Measurements from ENCODE around the gene AK4. TPM values are rescaled to one million over a fixed set of nuclear protein-coding genes. Genes with fewer than 3 reads are reported as not detected.
A peak's percentile ranks its signal among the peaks of the same experiment; 100 is the strongest.

Gene AK4
- total RNA-seq, 1 donor from 2014 or later = 39.7 TPM

DNA sequence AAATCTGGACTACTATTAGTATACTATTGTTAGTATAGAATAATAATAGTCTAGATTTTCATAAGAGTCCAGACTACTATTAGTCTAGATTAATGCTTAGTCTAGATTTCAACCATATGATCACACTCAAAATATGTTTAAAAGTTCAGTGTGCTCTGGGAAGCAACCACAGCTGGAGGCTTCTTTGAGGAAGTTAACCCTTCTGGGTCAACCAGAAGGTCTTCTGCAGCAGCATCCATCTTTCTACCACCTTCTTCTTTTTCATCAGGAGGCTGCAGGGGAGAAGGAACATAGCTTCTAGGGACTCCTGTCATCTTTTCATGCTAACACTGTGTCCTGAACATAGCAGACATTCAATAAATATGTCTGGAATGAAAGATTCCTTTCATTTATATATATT, 110.1 kb downstream of the AK4 start:
- Mint-ChIP-seq H3K27me3 (ENCODE audit: unreplicated experiment) (peaks cover 8% of the 10 kb centered on the region), H3K27ac (ENCODE audit: unreplicated experiment) (no peak overlapping the region), H3K36me3 (ENCODE audit: low read depth, unreplicated experiment) (peaks cover 4% of the 10 kb centered on the region), H3K9me3 (ENCODE audit: unreplicated experiment) (no peaks in the 10 kb centered on the region), H3K4me3 (ENCODE audit: unreplicated experiment) (no peak overlapping the region), H3K4me1 (ENCODE audit: unreplicated experiment) (peaks cover 16% of the 10 kb centered on the region)
- DNase-seq (ENCODE audit: low spot score) = no peak
- TF ChIP-seq, protein P1, sequence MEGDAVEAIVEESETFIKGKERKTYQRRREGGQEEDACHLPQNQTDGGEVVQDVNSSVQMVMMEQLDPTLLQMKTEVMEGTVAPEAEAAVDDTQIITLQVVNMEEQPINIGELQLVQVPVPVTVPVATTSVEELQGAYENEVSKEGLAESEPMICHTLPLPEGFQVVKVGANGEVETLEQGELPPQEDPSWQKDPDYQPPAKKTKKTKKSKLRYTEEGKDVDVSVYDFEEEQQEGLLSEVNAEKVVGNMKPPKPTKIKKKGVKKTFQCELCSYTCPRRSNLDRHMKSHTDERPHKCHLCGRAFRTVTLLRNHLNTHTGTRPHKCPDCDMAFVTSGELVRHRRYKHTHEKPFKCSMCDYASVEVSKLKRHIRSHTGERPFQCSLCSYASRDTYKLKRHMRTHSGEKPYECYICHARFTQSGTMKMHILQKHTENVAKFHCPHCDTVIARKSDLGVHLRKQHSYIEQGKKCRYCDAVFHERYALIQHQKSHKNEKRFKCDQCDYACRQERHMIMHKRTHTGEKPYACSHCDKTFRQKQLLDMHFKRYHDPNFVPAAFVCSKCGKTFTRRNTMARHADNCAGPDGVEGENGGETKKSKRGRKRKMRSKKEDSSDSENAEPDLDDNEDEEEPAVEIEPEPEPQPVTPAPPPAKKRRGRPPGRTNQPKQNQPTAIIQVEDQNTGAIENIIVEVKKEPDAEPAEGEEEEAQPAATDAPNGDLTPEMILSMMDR (IDR thresholded peaks at IDR 0.05; ENCODE audit: unreplicated experiment) = no peak

DNA sequence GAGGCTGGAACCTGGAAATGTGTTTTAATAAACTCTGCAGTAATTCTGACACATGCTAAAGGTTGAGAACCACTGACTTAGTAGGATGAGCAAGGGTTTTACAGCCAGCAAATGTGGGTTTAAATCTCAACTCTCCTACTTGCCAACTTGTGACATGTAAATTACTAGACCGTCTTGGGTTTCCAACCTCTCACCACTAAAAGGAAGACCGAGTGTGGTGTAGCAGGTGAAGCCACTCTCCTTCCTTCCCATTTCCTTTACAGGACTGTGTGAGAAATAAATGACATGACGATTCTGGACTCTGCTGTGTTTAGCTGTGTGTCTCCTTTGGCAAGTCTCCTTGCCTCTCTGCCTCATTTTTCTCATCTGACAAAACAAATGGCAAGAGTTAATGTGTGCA, 111.8 kb downstream of the AK4 start:
- Mint-ChIP-seq H3K27ac (ENCODE audit: unreplicated experiment) (no peak overlapping the region), H3K4me3 (ENCODE audit: unreplicated experiment) (no peak overlapping the region), H3K36me3 (ENCODE audit: low read depth, unreplicated experiment) (no peaks in the 10 kb centered on the region), H3K9me3 (ENCODE audit: unreplicated experiment) (no peaks in the 10 kb centered on the region), H3K4me1 (ENCODE audit: unreplicated experiment) (peaks cover 17% of the 10 kb centered on the region), H3K27me3 (ENCODE audit: unreplicated experiment) (peaks cover 4% of the 10 kb centered on the region)
- TF ChIP-seq, protein P1 (IDR thresholded peaks at IDR 0.05; ENCODE audit: unreplicated experiment) = no peak
- DNase-seq (ENCODE audit: low spot score) = no peak

DNA sequence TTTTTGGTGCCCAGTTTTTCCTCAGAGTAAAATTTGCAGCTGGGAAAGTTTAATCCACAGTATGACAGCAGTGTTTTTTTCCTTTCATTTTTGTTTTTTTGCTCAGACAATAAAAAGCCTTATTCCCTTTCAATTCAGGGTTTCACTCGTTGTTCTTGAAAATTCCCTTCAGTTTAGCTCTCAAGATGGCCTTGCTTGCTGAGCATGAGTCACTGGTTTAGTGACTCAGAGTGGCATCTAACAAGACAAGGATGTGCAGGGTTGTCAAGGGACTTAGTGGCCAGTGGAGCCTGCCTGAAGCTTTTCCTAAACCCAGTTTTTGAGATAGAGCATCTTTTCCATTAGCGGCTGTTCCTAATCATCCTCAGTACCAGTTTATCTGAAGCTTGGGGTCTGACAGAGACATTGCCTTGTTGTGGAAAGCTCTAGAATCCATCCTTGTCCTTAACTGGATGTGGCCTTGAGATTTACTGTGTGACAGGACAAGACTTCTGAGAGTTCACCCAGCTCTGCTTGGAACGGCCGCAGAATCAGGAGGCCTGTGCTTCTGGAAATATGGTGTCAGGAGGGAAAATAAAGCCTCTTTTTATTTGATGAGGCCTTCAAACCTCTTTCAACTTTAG, 113.0 kb downstream of the AK4 start:
- Mint-ChIP-seq H3K36me3 (ENCODE audit: low read depth, unreplicated experiment) (no peaks in the 10 kb centered on the region), H3K4me1 (ENCODE audit: unreplicated experiment) (peaks cover 10% of the 10 kb centered on the region), H3K4me3 (ENCODE audit: unreplicated experiment) (no peak overlapping the region), H3K27ac (ENCODE audit: unreplicated experiment) (no peak overlapping the region), H3K9me3 (ENCODE audit: unreplicated experiment) (no peaks in the 10 kb centered on the region), H3K27me3 (ENCODE audit: unreplicated experiment) (no peaks in the 10 kb centered on the region)
- DNase-seq (ENCODE audit: low spot score) = no peak
- TF ChIP-seq, protein P1 (IDR thresholded peaks at IDR 0.05; ENCODE audit: unreplicated experiment) = no peak

DNA sequence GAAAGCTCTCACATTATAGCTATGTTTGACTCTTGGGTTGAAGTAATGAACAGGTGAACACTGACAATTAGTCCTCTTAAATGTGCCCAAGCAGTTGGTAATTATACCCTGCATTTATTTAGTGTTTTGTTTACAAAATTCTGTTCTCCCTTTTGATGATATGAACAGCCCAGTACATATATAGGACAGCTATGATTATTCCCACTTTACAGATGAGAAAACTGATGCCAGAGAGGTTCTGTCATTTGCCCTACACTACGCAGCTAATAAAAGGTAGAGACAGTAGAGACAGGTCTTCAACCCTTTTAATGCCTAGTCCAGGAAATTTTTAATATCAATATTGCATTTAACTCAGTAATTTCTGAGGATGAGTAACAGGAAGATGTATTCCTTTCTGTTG, 115.3 kb downstream of the AK4 start:
- peaks cover 6% of the 10 kb centered on the region for H3K4me1 Mint-ChIP-seq (ENCODE audit: unreplicated experiment)
- no peak for DNase-seq (ENCODE audit: low spot score)
- H3K36me3 Mint-ChIP-seq (ENCODE audit: low read depth, unreplicated experiment) = no peaks in the 10 kb centered on the region
- no peak overlapping the region for H3K4me3 Mint-ChIP-seq (ENCODE audit: unreplicated experiment)
- peaks cover 1% of the 10 kb centered on the region for H3K27me3 Mint-ChIP-seq (ENCODE audit: unreplicated experiment)
- H3K27ac Mint-ChIP-seq (ENCODE audit: unreplicated experiment) = no peak overlapping the region
- TF ChIP-seq, protein P1 (IDR thresholded peaks at IDR 0.05; ENCODE audit: unreplicated experiment) = no peak
- H3K9me3 Mint-ChIP-seq (ENCODE audit: unreplicated experiment) = no peaks in the 10 kb centered on the region

DNA sequence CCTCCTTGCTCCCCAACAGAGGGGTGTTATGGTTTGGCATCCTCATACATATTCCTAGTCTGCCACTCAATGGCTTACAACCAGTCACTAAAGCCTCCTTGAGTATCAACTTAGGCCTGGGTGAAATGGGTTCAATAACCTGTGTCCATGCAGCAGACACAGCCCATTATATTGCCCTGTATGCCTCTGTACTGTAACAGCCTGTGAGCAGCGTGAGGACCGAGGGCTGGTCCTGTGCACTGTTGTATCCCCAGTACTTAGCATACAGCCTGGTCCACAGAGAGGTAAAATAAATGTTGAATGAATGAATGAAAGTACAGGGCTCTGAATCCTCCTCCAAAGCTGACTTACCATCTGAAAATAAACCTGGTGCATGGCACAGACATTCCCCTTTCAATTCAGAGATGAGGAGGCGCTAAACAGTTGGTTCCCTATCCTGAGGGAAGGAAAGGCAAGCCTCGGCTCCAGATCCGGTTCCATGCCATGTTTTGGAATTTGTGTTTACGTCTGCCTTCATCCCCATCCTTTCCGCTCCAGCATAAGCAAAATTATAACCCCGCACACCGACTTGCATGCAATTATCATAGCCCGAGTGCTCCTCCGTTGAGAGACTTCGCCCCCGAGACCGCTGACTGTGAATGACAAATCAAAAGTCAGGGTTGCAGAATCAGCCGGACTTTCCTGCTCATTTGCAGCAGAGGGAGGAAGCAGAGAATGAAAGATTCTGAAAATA, 116.4 kb downstream of the AK4 start:
- Mint-ChIP-seq H3K27me3 (ENCODE audit: unreplicated experiment) (peaks cover 1% of the 10 kb centered on the region), H3K36me3 (ENCODE audit: low read depth, unreplicated experiment) (no peaks in the 10 kb centered on the region), H3K9me3 (ENCODE audit: unreplicated experiment) (no peaks in the 10 kb centered on the region), H3K4me1 (ENCODE audit: unreplicated experiment) (peaks cover 6% of the 10 kb centered on the region), H3K27ac (ENCODE audit: unreplicated experiment) (no peak overlapping the region), H3K4me3 (ENCODE audit: unreplicated experiment) (peak overlapping the region; percentile 86)
- TF ChIP-seq, protein P1 (IDR thresholded peaks at IDR 0.05; ENCODE audit: unreplicated experiment) = no peak
- DNase-seq (ENCODE audit: low spot score) = peak; percentile 57

Measured in endothelial cell (in vitro differentiated cells).